Cerebellar nuclear complex (tissue), 1 donor: ENCODE results near the gene VPS26B.
"Not testable (repeated sequence)": the region's sequence is repeated elsewhere in the genome, so short reads cannot be mapped to it uniquely, and the experiment has no call there.

Experiments used
- DNase-seq, 2 experiments: peaks; one replicate each; lab custom pipeline; 2025; lab: John Stamatoyannopoulos, UW

Gene VPS26B

GRCh38 chr11:134231958-134232659 is 7.6 kb downstream of the VPS26B start:
- no peak for DNase-seq

- no peak for DNase-seq
These were observed 9.3 kb downstream of the VPS26B start for GRCh38 chr11:134233729-134234179.

- DNase-seq = no peak
These were observed 10.9 kb downstream of the VPS26B start for GRCh38 chr11:134235399-134235798.

- DNase-seq = no peak
These were observed 12.5 kb downstream of the VPS26B start for GRCh38 chr11:134236834-134237556.

GRCh38 chr11:134237557-134237922 is 13.1 kb downstream of the VPS26B start:
- no peak for DNase-seq

GRCh38 chr11:134238956-134239355 is 14.5 kb downstream of the VPS26B start:
- DNase-seq = no peak

GRCh38 chr11:134240592-134240991 is 16.1 kb downstream of the VPS26B start:
- no peak for DNase-seq

- no peak for DNase-seq
These were observed 17.9 kb downstream of the VPS26B start for GRCh38 chr11:134242376-134242775.

- DNase-seq = no peak
These were observed 19.4 kb downstream of the VPS26B start for GRCh38 chr11:134243913-134244312.

- no peak for DNase-seq
These were observed 20.1 kb downstream of the VPS26B start for GRCh38 chr11:134244593-134244992.

- DNase-seq = no peak
These were observed 21.0 kb downstream of the VPS26B start for GRCh38 chr11:134245434-134245833.

GRCh38 chr11:134246100-134246499 is 21.6 kb downstream of the VPS26B start:
- DNase-seq = no peak

- DNase-seq = no peak
These were observed 22.2 kb downstream of the VPS26B start for GRCh38 chr11:134246678-134247077.

GRCh38 chr11:134248910-134249480 is 24.5 kb downstream of the VPS26B start:
- DNase-seq = no peak

GRCh38 chr11:134250246-134250645 is 25.8 kb downstream of the VPS26B start:
- no peak for DNase-seq

- DNase-seq = no peak
These were observed 26.2 kb downstream of the VPS26B start for GRCh38 chr11:134250675-134251074.

- no peak for DNase-seq
These were observed 28.1 kb downstream of the VPS26B start for GRCh38 chr11:134252346-134253187.

- peak; percentile 43 to 86 for DNase-seq
These were observed 28.9 kb downstream of the VPS26B start, which contains the start of the genes ACAD8 and THYN1 for GRCh38 chr11:134253188-134253993. Gene ACAD8 (plus strand): TSS chr11:134253568. CDS start chr11:134253601, 33 bp downstream. Gene THYN1 (minus strand): TSS chr11:134253352. CDS start chr11:134252882, 470 bp downstream.

- no peak for DNase-seq
These were observed 30.1 kb downstream of the VPS26B start for GRCh38 chr11:134254433-134255183.

- DNase-seq = not testable (repeated sequence)
These were observed 30.7 kb downstream of the VPS26B start for GRCh38 chr11:134255184-134255561.
